Central memory CD8-positive, alpha-beta T cell (primary cell): ENCODE results near the gene CPE.
"Not testable (repeated sequence)": the region's sequence is repeated elsewhere in the genome, so short reads cannot be mapped to it uniquely, and the experiment has no call there.

Experiments
- ATAC-seq: fragments of 150-1000 bp; cut with Tn5 transposase; replicated peaks from 2 replicates; pipeline ENCODE4 v1.10.0; 2022; ENCODE audit warnings: mild to moderate bottlenecking, moderate FRiP score, moderate number of reproducible peaks; ENCODE audit not compliant: poor library complexity, severe bottlenecking; ENCODE audit errors: extremely low read depth
- DNase-seq, 2 donors: peaks; one replicate each; pipeline ENCODE4 v3.0.0; 2021; ENCODE audit warnings: low spot score in 2 of 2
- H3K27ac Mint-ChIP-seq: one replicate; pipeline ENCODE4 v1.8.0; 2022; ENCODE audit warnings: low read depth, mild to moderate bottlenecking, moderate library complexity, mixed read lengths
- H3K27me3 Mint-ChIP-seq: one replicate; pipeline ENCODE4 v1.8.0; 2022; ENCODE audit warnings: mixed read lengths
- H3K36me3 Mint-ChIP-seq: one replicate; pipeline ENCODE4 v1.8.0; 2022; ENCODE audit warnings: mild to moderate bottlenecking, moderate library complexity, mixed read lengths; ENCODE audit not compliant: insufficient read depth
- H3K4me1 Mint-ChIP-seq: one replicate; pipeline ENCODE4 v1.8.0; 2022; ENCODE audit warnings: mixed read lengths
- H3K4me3 Mint-ChIP-seq: one replicate; pipeline ENCODE4 v1.8.0; 2022; ENCODE audit warnings: mild to moderate bottlenecking, moderate library complexity, mixed read lengths
- H3K9me3 Mint-ChIP-seq: one replicate; pipeline ENCODE4 v1.8.0; 2022; ENCODE audit warnings: mixed read lengths

Gene CPE

GRCh38 chr4:165428957-165429356 lies 50.1 kb downstream of the CPE start:
- DNase-seq (no peak), ATAC-seq (no peak)
- Mint-ChIP-seq H3K9me3 (no peaks in the 10 kb centered on the region), H3K4me1 (no peaks in the 10 kb centered on the region), H3K4me3 (no peak overlapping the region), H3K27ac (no peak overlapping the region), H3K27me3 (peaks cover 52% of the 10 kb centered on the region), H3K36me3 (peaks cover under 1% of the 10 kb centered on the region)

- H3K4me3 Mint-ChIP-seq: no peak overlapping the region
- H3K27ac Mint-ChIP-seq: no peak overlapping the region
- H3K9me3 Mint-ChIP-seq: no peaks in the 10 kb centered on the region
- ATAC-seq (no peak), DNase-seq (no peak)
- peaks cover 37% of the 10 kb centered on the region for H3K27me3 Mint-ChIP-seq
- H3K36me3 Mint-ChIP-seq: no peaks in the 10 kb centered on the region
- H3K4me1 Mint-ChIP-seq: no peaks in the 10 kb centered on the region
Observed at GRCh38 chr4:165433529-165433928, 54.7 kb downstream of the CPE start.

DNA sequence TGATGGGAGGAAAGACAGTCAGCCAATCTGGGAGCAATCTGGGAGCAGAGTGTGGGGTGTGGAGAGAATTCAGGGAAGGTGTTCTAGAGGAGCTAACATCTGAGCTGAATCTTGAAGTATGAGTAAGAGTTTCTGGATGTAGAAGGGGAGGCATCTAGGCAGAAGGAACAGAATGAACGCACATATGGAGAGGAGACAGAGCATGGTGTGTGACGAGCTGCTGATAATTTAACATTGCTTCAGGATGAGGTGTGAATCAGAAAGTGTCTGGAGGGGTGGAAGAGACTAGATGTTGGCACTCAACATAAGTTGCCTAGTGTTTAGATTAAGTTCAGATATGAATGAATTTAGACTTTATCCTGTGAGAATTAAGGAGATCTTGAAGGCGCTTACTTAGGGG lies 58.9 kb downstream of the CPE start:
- Mint-ChIP-seq H3K27me3 (peaks cover 18% of the 10 kb centered on the region), H3K9me3 (no peaks in the 10 kb centered on the region), H3K27ac (no peak overlapping the region), H3K36me3 (no peaks in the 10 kb centered on the region), H3K4me1 (no peaks in the 10 kb centered on the region), H3K4me3 (no peak overlapping the region)
- DNase-seq (no peak), ATAC-seq (no peak)

- ATAC-seq (no peak), DNase-seq (no peak)
- Mint-ChIP-seq H3K27me3 (peaks cover 7% of the 10 kb centered on the region), H3K4me3 (no peak overlapping the region), H3K4me1 (no peaks in the 10 kb centered on the region), H3K9me3 (no peaks in the 10 kb centered on the region), H3K36me3 (no peaks in the 10 kb centered on the region), H3K27ac (no peak overlapping the region)
Observed at GRCh38 chr4:165439344-165439743, 60.5 kb downstream of the CPE start.

DNA sequence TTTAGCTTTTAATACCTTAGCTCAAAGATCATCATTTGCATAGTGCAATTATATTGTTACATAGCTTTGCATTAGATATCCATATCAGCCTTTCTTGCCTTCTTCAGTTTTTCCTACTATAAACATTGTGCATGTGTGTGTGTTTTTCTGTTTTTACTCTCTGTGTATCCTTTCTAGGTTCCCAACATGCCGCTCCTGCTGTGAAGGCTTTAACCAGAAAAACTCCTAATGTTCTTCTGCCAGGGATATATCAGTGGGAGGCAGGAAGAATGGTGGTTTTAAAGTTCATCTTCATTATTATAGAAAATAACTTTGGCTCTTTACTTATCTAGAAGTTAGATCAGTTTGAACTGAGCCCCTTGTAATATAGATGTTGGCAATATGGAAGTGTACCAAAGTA lies 61.2 kb downstream of the CPE start:
- H3K4me3 Mint-ChIP-seq: no peak overlapping the region
- no peak for DNase-seq
- H3K27me3 Mint-ChIP-seq: peaks cover 7% of the 10 kb centered on the region
- no peaks in the 10 kb centered on the region for H3K4me1 Mint-ChIP-seq
- no peaks in the 10 kb centered on the region for H3K9me3 Mint-ChIP-seq
- ATAC-seq: no peak
- no peak overlapping the region for H3K27ac Mint-ChIP-seq
- H3K36me3 Mint-ChIP-seq: no peaks in the 10 kb centered on the region

GRCh38 chr4:165440415-165441158 lies 61.8 kb downstream of the CPE start:
- Mint-ChIP-seq H3K4me1 (no peaks in the 10 kb centered on the region), H3K27ac (no peak overlapping the region)

GRCh38 chr4:165443276-165443675 lies 64.5 kb downstream of the CPE start:
- H3K9me3 Mint-ChIP-seq: no peaks in the 10 kb centered on the region
- no peak for DNase-seq
- no peaks in the 10 kb centered on the region for H3K4me1 Mint-ChIP-seq

More at GRCh38 chr4:165440415-165441158, 61.8 kb downstream of the CPE start:
- H3K27me3 Mint-ChIP-seq: peaks cover 6% of the 10 kb centered on the region
- H3K9me3 Mint-ChIP-seq: no peaks in the 10 kb centered on the region
- no peak for DNase-seq
- no peak for ATAC-seq
- no peaks in the 10 kb centered on the region for H3K36me3 Mint-ChIP-seq
- H3K4me3 Mint-ChIP-seq: no peak overlapping the region

DNA sequence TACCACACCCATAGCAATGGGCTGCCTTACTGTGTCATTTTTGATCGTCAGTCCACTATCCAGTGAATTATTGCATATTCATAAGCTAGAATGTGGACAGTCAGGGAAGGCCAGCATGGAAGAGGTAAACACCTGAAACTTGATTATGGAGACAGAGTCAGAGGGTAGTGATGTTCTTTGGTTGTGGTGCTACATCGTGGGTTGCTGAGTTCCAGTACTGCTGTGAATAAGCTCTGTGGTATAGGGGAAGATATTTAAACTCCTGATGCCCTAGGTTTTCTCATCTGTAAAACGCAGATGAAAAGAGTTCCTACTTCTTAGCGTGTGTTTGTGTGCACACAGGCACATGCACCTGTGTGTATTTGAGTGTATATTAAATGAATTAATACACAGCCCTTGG lies 69.9 kb downstream of the CPE start:
- Mint-ChIP-seq H3K4me1 (no peaks in the 10 kb centered on the region), H3K27ac (no peak overlapping the region), H3K36me3 (no peaks in the 10 kb centered on the region), H3K4me3 (no peak overlapping the region), H3K27me3 (no peaks in the 10 kb centered on the region), H3K9me3 (no peaks in the 10 kb centered on the region)
- ATAC-seq (no peak), DNase-seq (no peak)

More at GRCh38 chr4:165443276-165443675, 64.5 kb downstream of the CPE start:
- ATAC-seq: no peak
- Mint-ChIP-seq H3K27me3 (no peaks in the 10 kb centered on the region), H3K4me3 (no peak overlapping the region), H3K27ac (no peak overlapping the region), H3K36me3 (no peaks in the 10 kb centered on the region)

- no peak overlapping the region for H3K27ac Mint-ChIP-seq
- ATAC-seq (no peak), DNase-seq (no peak)
- no peaks in the 10 kb centered on the region for H3K4me1 Mint-ChIP-seq
- no peak overlapping the region for H3K4me3 Mint-ChIP-seq
- no peaks in the 10 kb centered on the region for H3K9me3 Mint-ChIP-seq
- no peaks in the 10 kb centered on the region for H3K27me3 Mint-ChIP-seq
- H3K36me3 Mint-ChIP-seq: no peaks in the 10 kb centered on the region
Observed at GRCh38 chr4:165449333-165449732, 70.5 kb downstream of the CPE start.

- H3K4me3 Mint-ChIP-seq: no peak overlapping the region
- H3K27me3 Mint-ChIP-seq: no peaks in the 10 kb centered on the region
- DNase-seq: no peak
- no peaks in the 10 kb centered on the region for H3K4me1 Mint-ChIP-seq
- H3K9me3 Mint-ChIP-seq: no peaks in the 10 kb centered on the region
- H3K36me3 Mint-ChIP-seq: no peaks in the 10 kb centered on the region
- H3K27ac Mint-ChIP-seq: no peak overlapping the region
- no peak for ATAC-seq
Observed at GRCh38 chr4:165450871-165451270, 72.1 kb downstream of the CPE start.

DNA sequence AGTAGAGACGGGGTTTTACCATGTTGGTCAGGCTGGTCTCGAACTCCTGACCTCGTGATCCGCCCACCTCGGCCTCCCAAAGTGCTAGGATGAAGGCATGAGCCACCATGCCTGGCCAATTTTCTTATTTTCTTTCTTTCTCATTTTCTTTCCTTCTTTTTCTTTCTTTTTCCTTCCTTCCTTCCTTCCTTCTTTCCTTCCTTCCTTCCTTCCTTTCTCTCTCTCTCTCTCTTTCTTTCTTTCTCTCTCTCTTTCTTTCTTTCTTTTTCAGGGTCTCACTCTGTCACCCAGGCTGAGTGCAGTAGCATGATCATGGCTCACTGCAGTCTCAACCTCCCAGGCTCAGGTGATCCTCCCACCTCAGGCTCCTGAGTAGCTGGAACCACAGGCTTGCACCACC lies 74.3 kb downstream of the CPE start:
- H3K4me1 Mint-ChIP-seq, H3K27me3 Mint-ChIP-seq, DNase-seq, ATAC-seq, H3K4me3 Mint-ChIP-seq, H3K9me3 Mint-ChIP-seq, H3K36me3 Mint-ChIP-seq, H3K27ac Mint-ChIP-seq: not testable (repeated sequence)

- no peaks in the 10 kb centered on the region for H3K9me3 Mint-ChIP-seq
- no peak overlapping the region for H3K4me3 Mint-ChIP-seq
- H3K4me1 Mint-ChIP-seq: no peaks in the 10 kb centered on the region
- no peak overlapping the region for H3K27ac Mint-ChIP-seq
- no peaks in the 10 kb centered on the region for H3K36me3 Mint-ChIP-seq
- DNase-seq (no peak), ATAC-seq (no peak)
- peaks cover 15% of the 10 kb centered on the region for H3K27me3 Mint-ChIP-seq
Observed at GRCh38 chr4:165454426-165454825, 75.6 kb downstream of the CPE start.

DNA sequence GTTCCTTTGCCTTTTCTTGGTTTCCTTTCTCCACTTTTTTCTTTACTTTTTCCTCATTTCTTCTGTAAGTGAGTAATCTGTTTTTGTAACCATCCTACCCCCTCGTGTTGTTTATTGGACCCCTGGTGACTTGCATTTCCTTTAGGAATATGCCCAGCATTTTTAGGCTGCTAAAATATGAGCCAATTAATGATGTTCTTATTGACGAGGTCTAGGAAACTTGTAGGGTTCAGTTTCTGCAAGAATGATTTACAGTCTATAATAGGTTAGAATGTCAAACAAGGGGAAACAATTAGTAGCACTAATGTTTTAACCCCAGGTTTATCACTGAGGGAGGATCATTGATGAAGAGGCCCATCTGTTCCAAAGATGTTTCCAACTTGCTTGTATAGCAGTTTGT lies 79.0 kb downstream of the CPE start:
- Mint-ChIP-seq H3K4me3 (no peak overlapping the region), H3K27me3 (peaks cover 42% of the 10 kb centered on the region), H3K4me1 (no peaks in the 10 kb centered on the region), H3K27ac (no peak overlapping the region), H3K9me3 (no peaks in the 10 kb centered on the region), H3K36me3 (no peaks in the 10 kb centered on the region)
- no peak for DNase-seq
- no peak for ATAC-seq
